HG03520 (cell line): ENCODE results near the gene CYB5D1.
"Not testable (repeated sequence)": the region's sequence is repeated elsewhere in the genome, so short reads cannot be mapped to it uniquely, and the experiment has no call there.

Experiments used
- ATAC-seq: cut with Tn5 transposase; IDR thresholded peaks from one replicate; pipeline ENCODE4 v1.9.1; 2021; ENCODE audit warnings: mild to moderate bottlenecking, moderate library complexity; ENCODE audit not compliant: unreplicated experiment

Gene CYB5D1, protein sequence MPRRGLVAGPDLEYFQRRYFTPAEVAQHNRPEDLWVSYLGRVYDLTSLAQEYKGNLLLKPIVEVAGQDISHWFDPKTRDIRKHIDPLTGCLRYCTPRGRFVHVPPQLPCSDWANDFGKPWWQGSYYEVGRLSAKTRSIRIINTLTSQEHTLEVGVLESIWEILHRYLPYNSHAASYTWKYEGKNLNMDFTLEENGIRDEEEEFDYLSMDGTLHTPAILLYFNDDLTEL

GRCh38 chr17:7857713-7858521, at the start of gene CYB5D1:
TSS of gene CYB5D1 (plus strand) at chr17:7858003. CDS start at chr17:7858135, 132 bp downstream.
- ATAC-seq = peak; percentile 26

- no peak for ATAC-seq
Measured at GRCh38 chr17:7809086-7809790, 48.6 kb upstream of the CYB5D1 start.

DNA sequence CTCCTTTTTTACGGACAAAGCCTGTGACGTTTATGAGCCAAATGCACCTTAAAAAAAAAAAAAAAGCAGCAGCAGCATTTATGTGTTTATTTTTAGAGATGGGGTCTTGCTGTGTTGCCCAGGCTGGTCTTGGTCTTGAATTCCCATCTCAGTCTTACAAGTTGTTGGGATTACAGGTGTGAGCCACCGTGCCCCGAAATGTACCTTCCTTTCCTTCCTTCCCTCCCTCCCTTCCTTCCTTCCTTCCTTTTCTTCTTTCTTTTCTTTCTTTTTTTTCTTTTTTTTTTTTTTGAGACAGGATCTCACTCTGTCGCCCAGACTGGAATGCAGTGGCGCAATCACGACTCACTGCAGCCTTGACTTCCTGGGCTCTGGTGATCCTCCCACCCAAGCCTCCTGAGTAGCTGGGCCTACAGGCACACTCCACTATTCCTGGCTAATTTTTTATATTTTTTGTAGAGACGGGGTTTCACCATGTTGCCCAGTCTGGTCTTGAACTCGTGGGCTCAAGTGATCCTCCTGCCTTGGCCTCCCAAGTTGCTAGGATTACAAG, 47.9 kb upstream of the CYB5D1 start:
- ATAC-seq = not testable (repeated sequence)

- ATAC-seq = no peak
Measured at GRCh38 chr17:7811251-7811650, 46.6 kb upstream of the CYB5D1 start.

GRCh38 chr17:7814969-7815368, 42.8 kb upstream of the CYB5D1 start:
- ATAC-seq = no peak

DNA sequence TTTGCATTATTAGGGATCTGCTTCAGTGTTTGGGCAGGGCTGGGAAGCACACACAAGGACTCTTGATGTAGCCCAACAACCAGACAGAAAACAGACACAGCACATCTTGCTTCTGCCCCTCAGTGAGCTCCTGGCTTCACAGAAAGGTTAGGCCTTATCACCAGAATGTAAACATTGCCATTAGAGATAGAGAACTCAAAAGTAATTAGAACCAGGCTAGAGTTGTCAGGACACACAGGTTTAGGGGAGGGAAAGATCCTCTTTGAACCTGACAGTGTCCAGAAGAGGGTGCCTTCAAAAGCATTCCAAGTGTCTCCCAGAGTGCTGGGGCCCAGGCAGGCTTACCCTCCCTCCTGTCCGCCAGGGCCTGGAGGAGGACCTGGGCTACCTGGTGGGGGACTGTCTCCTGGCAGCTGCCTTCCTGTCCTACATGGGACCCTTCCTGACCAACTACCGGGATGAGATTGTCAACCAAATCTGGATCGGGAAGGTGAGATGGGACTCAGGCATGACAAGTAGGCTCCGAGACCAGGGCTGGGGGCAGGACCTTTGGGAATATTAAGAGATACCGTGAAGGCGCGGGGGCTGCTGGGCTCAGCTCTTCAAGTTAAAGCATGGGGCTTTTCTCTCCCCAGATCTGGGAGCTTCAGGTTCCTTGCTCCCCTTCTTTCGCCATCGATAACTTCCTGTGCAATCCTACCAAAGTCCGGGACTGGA, 40.7 kb upstream of the CYB5D1 start:
- ATAC-seq = no peak

DNA sequence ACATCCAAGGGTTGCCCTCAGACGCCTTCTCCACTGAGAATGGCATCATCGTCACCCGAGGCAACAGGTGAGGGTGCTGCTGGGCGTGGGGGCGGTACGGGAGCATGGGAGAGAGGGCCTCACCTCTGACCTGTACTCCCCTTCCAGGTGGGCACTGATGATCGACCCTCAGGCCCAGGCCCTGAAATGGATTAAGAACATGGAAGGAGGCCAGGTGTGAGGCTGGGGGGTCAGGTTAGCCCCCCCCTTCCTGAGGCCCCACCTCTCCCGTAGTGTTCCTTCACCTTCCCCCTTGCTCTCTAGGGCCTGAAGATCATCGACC, 40.2 kb upstream of the CYB5D1 start:
- ATAC-seq = no peak

DNA sequence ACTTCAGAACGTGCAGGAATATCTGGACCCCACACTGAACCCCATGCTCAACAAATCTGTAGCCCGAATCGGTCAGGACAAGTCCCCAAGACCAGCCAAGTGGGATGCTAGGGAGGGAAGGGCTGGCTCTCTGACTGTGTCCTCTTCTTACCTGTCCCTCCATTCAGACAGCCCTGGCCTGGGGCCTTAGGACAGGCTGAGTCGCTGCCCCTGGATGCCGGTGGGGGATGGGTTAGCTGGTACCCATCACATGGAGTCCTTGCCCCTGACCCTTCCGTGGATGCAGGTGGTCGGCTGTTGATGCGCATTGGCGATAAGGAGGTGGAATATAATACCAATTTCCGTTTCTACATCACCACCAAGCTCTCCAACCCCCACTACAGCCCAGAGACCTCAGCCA, 39.8 kb upstream of the CYB5D1 start:
- ATAC-seq = no peak

GRCh38 chr17:7818746-7819645, 38.8 kb upstream of the CYB5D1 start:
- no peak for ATAC-seq

- ATAC-seq = no peak
Measured at GRCh38 chr17:7820231-7820630, 37.6 kb upstream of the CYB5D1 start.

DNA sequence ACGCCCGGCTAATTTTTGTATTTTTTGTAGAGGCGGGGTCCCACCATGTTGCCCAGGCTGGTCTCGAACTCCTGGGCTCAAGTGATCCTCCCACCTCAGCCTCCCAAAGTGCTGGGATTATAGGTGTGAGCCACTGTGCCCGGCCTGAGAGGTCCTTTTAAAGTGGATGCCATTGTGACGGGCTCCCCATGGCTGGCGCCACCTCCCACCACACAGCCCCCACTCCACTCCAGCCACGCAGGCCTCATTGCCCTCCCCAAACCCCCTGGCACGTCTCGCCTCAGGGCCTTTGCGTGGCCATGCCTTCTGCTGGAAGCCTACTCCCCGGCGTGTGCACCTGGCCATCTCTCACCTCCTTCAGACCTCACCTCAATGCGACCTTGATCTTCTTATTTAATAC, 35.7 kb upstream of the CYB5D1 start:
- ATAC-seq = no peak

DNA sequence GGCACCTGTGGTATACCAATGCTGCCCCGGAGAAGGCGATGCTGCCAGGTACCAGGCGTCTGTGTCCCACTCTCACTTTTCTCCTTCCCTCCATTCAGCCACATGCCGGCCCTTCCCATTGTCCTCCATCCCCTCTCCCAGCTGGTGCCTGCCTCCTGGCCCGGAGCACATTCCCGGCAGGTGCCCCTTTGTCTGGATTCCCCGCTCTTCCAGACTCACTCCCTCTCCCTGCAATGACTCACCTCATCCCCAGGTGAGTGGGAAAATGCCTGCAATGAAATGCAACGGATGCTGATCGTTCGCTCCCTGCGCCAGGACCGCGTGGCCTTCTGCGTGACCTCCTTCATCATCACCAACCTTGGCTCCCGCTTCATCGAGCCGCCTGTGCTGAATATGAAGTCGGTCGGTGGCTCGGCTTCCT, 34.2 kb upstream of the CYB5D1 start:
- ATAC-seq = no peak

GRCh38 chr17:7824021-7824924, 33.5 kb upstream of the CYB5D1 start:
- ATAC-seq = no peak

GRCh38 chr17:7825206-7825990, 32.4 kb upstream of the CYB5D1 start:
- ATAC-seq = no peak

- no peak for ATAC-seq
Measured at GRCh38 chr17:7830616-7831015, 27.2 kb upstream of the CYB5D1 start.

DNA sequence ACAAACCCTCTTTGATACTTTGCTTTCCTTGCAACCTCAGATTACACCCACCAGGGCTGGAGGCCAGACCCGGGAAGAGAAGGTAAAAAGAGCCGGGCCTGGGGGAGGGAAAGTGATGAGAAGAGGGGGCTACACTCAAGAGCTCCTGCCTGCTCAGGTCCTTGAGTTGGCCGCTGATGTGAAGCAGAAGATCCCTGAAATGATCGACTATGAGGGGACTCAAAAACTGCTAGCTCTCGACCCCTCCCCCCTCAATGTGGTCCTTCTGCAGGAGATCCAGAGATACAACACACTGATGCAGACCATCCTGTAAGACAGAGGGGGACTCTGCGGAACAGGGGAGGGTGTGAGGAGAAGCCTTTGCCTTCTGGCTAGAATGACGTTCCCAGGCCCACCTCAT, 26.6 kb upstream of the CYB5D1 start:
- ATAC-seq = no peak

- ATAC-seq = no peak
Measured at GRCh38 chr17:7832431-7832830, 25.4 kb upstream of the CYB5D1 start.
